Measurements from ENCODE around the gene SHOX. TPM values are rescaled to one million over a fixed set of nuclear protein-coding genes. Genes with fewer than 3 reads are reported as not detected.

SHOX gene
- polyA plus RNA-seq, 3 donors, result not detected

GRCh38 chrX:638482-639131 lies 8.0 kb downstream of the SHOX start:
- Histone ChIP-seq H3K4me3 (replicated peaks in 1 of 3; ENCODE audit: low read depth in 2 of 3, low read length in 3 of 3) (no peak overlapping the region), H3K27ac (ENCODE audit: low read depth in 1 of 2, low read length in 2 of 2) (no peak overlapping the region), H3K9me3 (replicated peaks in 1 of 2; ENCODE audit: control insufficient read depth in 1 of 2, insufficient read depth in 1 of 2, low read length in 2 of 2) (peaks cover 0 to 18% of the 10 kb centered on the region in 2 donors), H3K4me1 (ENCODE audit: control insufficient read depth in 1 of 2, insufficient read depth in 2 of 2, low read length in 2 of 2) (no peaks in the 10 kb centered on the region), H3K4me2 (replicated peaks; ENCODE audit: extremely low read depth, low read length, poor library complexity, severe bottlenecking) (no peak overlapping the region), H3K9ac (ENCODE audit: insufficient read depth, low read length, poor library complexity, severe bottlenecking) (no peak overlapping the region), H3K27me3 (ENCODE audit: control insufficient read depth in 2 of 2, insufficient read depth in 2 of 2, low read length in 2 of 2) (peaks cover 44 to 70% of the 10 kb centered on the region in 2 donors), H3K79me2 (ENCODE audit: insufficient read depth, low read length) (no peaks in the 10 kb centered on the region), H3K36me3 (replicated peaks in 1 of 2; ENCODE audit: control insufficient read depth in 1 of 2, insufficient read depth in 2 of 2, low read length in 2 of 2) (no peaks in the 10 kb centered on the region), H4K20me1 (ENCODE audit: insufficient read depth, low read length) (no peaks in the 10 kb centered on the region), H2AFZ (ENCODE audit: insufficient read depth, low read depth, low read length, poor library complexity, severe bottlenecking) (no peak overlapping the region)
- DNase-seq, result no peak
- Mint-ChIP-seq H3K4me1 (no peaks in the 10 kb centered on the region), H3K4me3 (peak overlapping the region in 1 of 2 donors; percentile 81), H3K36me3 (peaks cover 0 to 2% of the 10 kb centered on the region in 2 donors), H3K27ac (no peak overlapping the region), H3K27me3 (ENCODE audit: low read depth in 3 of 3) (peaks cover 68 to 89% (median 79%) of the 10 kb centered on the region in 3 donors), H3K9me3 (peaks cover 0 to 19% (median 4%) of the 10 kb centered on the region in 7 donors)
- TF ChIP-seq CTCF (IDR thresholded peaks at IDR 0.05), result no peak
- intact Hi-C loops (cut with micrococcal nuclease), result no loop called here
- WGBS (ENCODE audit: insufficient coverage), result 5% methylated on average over 16 of the region's 18 CpGs

GRCh38 chrX:639151-639550 lies 8.6 kb downstream of the SHOX start:
- peaks cover 0 to 2% of the 10 kb centered on the region in 2 donors for H3K36me3 Mint-ChIP-seq
- no peak overlapping the region for H3K9ac ChIP-seq (ENCODE audit: insufficient read depth, low read length, poor library complexity, severe bottlenecking)
- H3K9me3 Mint-ChIP-seq, result peaks cover 0 to 19% (median 4%) of the 10 kb centered on the region in 7 donors
- no peaks in the 10 kb centered on the region for H3K79me2 ChIP-seq (ENCODE audit: insufficient read depth, low read length)
- no peaks in the 10 kb centered on the region for H4K20me1 ChIP-seq (ENCODE audit: insufficient read depth, low read length)
- no peaks in the 10 kb centered on the region for H3K4me1 ChIP-seq (ENCODE audit: control insufficient read depth in 1 of 2, insufficient read depth in 2 of 2, low read length in 2 of 2)
- WGBS (ENCODE audit: insufficient coverage), result 2% methylated on average over 7 of the region's 9 CpGs
- DNase-seq, result no peak
- H3K4me1 Mint-ChIP-seq, result no peaks in the 10 kb centered on the region
- H3K27ac ChIP-seq (ENCODE audit: low read depth in 1 of 2, low read length in 2 of 2), result no peak overlapping the region
- no peak overlapping the region for H3K27ac Mint-ChIP-seq
- H3K27me3 Mint-ChIP-seq (ENCODE audit: low read depth in 3 of 3), result peaks cover 67 to 89% (median 77%) of the 10 kb centered on the region in 3 donors
- no peak for TF ChIP-seq CTCF (IDR thresholded peaks at IDR 0.05)
- H3K4me3 ChIP-seq (replicated peaks in 1 of 3; ENCODE audit: low read depth in 2 of 3, low read length in 3 of 3), result no peak overlapping the region
- H3K36me3 ChIP-seq (replicated peaks in 1 of 2; ENCODE audit: control insufficient read depth in 1 of 2, insufficient read depth in 2 of 2, low read length in 2 of 2), result no peaks in the 10 kb centered on the region
- H2AFZ ChIP-seq (ENCODE audit: insufficient read depth, low read depth, low read length, poor library complexity, severe bottlenecking), result no peak overlapping the region
- H3K27me3 ChIP-seq (ENCODE audit: control insufficient read depth in 2 of 2, insufficient read depth in 2 of 2, low read length in 2 of 2), result peaks cover 41 to 68% of the 10 kb centered on the region in 2 donors
- H3K9me3 ChIP-seq (replicated peaks in 1 of 2; ENCODE audit: control insufficient read depth in 1 of 2, insufficient read depth in 1 of 2, low read length in 2 of 2), result peaks cover 0 to 14% of the 10 kb centered on the region in 2 donors
- H3K4me3 Mint-ChIP-seq, result peak overlapping the region in 1 of 2 donors; percentile 81
- H3K4me2 ChIP-seq (replicated peaks; ENCODE audit: extremely low read depth, low read length, poor library complexity, severe bottlenecking), result no peak overlapping the region
- intact Hi-C loops (cut with micrococcal nuclease), result no loop called here

All from CD14-positive monocyte (primary cell).